Heart left ventricle (tissue), 16 donors: ENCODE results near the gene SKOR2. TPM values are rescaled to one million over a fixed set of nuclear protein-coding genes. Genes with fewer than 3 reads are reported as not detected.

Source experiments
- ATAC-seq, 4 donors: fragments of 200-7000 bp; cut with Tn5 transposase; one replicate each; pipeline ENCODE4 v1.9.1; 2020 to 2022; ENCODE audit warnings: moderate library complexity in 4 of 4, mild to moderate bottlenecking in 3 of 4, moderate number of reproducible peaks in 1 of 4
- DNase-seq, 5 donors: peaks; one replicate each; pipeline ENCODE4 v3.0.0-alpha.2; 2020
- H3K27ac ChIP-seq, 12 donors: fragments of 200-600 bp; sonication (generic) in 4 of 12; one replicate each; pipeline versions ENCODE4 v1.5.0 to v1.8.0; 2016 to 2022; ENCODE audit warnings: mild to moderate bottlenecking in 2 of 12
- H3K27me3 ChIP-seq, 9 donors: fragments of 200-600 bp; sonication (generic) in 2 of 9; one replicate each; pipeline versions ENCODE4 v1.5.1 to v1.8.0; 2016 to 2022; ENCODE audit warnings: mild to moderate bottlenecking in 3 of 9
- H3K36me3 ChIP-seq, 9 donors: fragments of 200-600 bp; sonication (generic) in 2 of 9; one replicate each; pipeline versions ENCODE4 v1.5.0 to v1.8.0; 2018 to 2022; ENCODE audit warnings: mild to moderate bottlenecking in 2 of 9
- H3K4me1 ChIP-seq, 12 donors: fragments of 200-600 bp; sonication (generic) in 4 of 12; one replicate each; pipeline versions ENCODE4 v1.5.0 to v1.8.0; 2016 to 2022; ENCODE audit warnings: mild to moderate bottlenecking in 3 of 12
- H3K4me3 ChIP-seq, 12 donors: fragments of 200-600 bp; sonication (generic) in 4 of 12; one replicate each; pipeline versions ENCODE4 v1.5.0 to v1.8.0; 2017 to 2022; ENCODE audit warnings: mild to moderate bottlenecking in 9 of 12, moderate library complexity in 4 of 12
- H3K9me3 ChIP-seq, 12 donors: fragments of 200-600 bp; sonication (generic) in 4 of 12; one replicate each; pipeline versions ENCODE4 v1.5.0 to v1.8.0; 2016 to 2022; ENCODE audit warnings: mild to moderate bottlenecking in 1 of 12
- POLR2A ChIP-seq, 2 donors: fragments of 450-650 bp; IDR thresholded peaks; one replicate each; pipeline ENCODE4 v1.6.1; 2017; ENCODE audit warnings: antibody characterized with exemption in 2 of 2, mild to moderate bottlenecking in 2 of 2, moderate library complexity in 2 of 2
- WGBS, 4 donors: extraction: QIAGEN DNeasy Blood & Tissue Kit in 2 of 4; methylation state at CpG; one replicate each; pipeline versions ENCODE4 v1.1.5 to v1.1.7; 2013 to 2018; 5-methylcytosine and 5-hydroxymethylcytosine counted together
- intact Hi-C, 10 donors: fragments of 100-400 bp; cut with DNase I; formaldehyde crosslinking; loops; one replicate each; pipeline versions ENCODE4 v1.11.1 to v1.14.2; 2022
- polyA plus RNA-seq, 2 donors: library from polyadenylated mRNA; stranded (reverse); fragments of 200-250 nt; gene quantifications; one replicate each; pipeline ENCODE4 v1.2.3, GENCODE V29; 2013
- total RNA-seq, 9 donors: library from RNA; depleted of rRNA in 2 of 9; stranded (reverse); fragments of >200 nt in 2 of 9; fragmentation: NEBNext Ultra II Directional in 3 of 9; extraction: Animal tissue kit (Norgen Biotek cat#: 25700) in 3 of 9; gene quantifications; one replicate each; pipeline versions ENCODE4 v1.1.0 to v1.2.4, GENCODE V29; 2016 to 2023
- TF ChIP-seq, protein P1 (sequence below), 12 donors: fragments of 200-600 bp; sonication (generic) in 4 of 12; IDR thresholded peaks; one replicate each; pipeline versions ENCODE4 v1.5.0 to v1.8.0; 2018 to 2022; ENCODE audit warnings: antibody characterized with exemption in 12 of 12, mild to moderate bottlenecking in 5 of 12
- donor health status: ischemic (EF 13 %, LVEDD 7.1; RV severe dilation, severe dysfunction).
- donor health status: healthy with polysubstance abuse.
- donor health status: DM: no; HTN: yes; CAD: no.
- donor health status: DM: no; HTN: no; CAD: no.
- donor health status: ischemic (EF 25% LVEDD 6.9; RV normal size, moderate dysfunction).
- donor health status: ischemic (EF 25% LVEDD 5.7; RV mildly dilated, moderate dysfunction).
- donor health status: healthy.
- donor health status: DM: yes; HTN: yes; CAD: no.
- donor health status: ischemic (EF 35%, LVEDD 5.7; RV mildly dilated, moderate dysfunction).
- donor health status: nonischemic (EF 11% LVEDD 7.7; RV severe dilation, severe dysfunction).
- donor health status: DM: yes; HTN: yes; CAD: no.
- donor health status: PGD.
- donor health status: ischemic (EF 29% LVEDD 5.4; RV normal size, mild dysfunction).
- donor health status: nonischemic (EF 23%, LVEDD 6.1; RV moderate dilation, normal function).

The SKOR2 gene
- total and polyA plus RNA-seq, 11 donors = not detected

DNA sequence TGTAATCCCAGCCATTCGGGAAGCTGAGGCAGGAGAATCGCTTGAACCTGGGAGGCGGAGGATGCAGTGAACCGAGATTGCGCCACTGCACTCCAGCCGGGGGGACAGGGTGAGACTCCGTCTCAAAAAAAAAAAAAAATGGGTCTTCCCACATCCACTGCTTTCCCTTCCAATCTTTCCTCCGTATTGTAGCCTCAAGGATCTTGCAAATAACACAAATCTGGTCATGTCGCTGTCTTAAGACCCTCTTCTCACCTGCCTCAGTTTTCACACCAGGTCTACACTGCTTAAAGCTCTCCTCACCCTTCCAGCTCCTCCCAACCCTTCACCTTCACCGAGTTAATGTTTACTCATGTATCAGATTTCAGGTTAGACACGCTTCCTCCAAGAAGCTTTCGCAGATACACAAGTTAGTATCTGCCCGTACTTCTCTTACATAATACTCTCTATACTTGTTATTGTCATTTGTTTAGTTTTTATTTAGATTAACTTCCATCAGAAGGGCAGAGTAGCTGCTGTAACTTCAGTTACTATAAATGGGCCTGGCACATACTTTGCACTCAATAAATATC, 76.8 kb downstream of the SKOR2 start:
- Histone ChIP-seq H3K4me3 (peak overlapping the region in 10 of 12 donors; percentile 74 to 99 (median 87)), H3K36me3 (no peaks in the 10 kb centered on the region), H3K4me1 (peaks cover 3 to 34% (median 16%) of the 10 kb centered on the region in 12 donors), H3K9me3 (no peaks in the 10 kb centered on the region), H3K27ac (no peak overlapping the region), H3K27me3 (no peaks in the 10 kb centered on the region)
- DNase-seq = no peak
- ATAC-seq = no peak
- WGBS, 4 donors = 81 to 85% (median 82%) methylated on average over 13 of the region's 13 CpGs
- TF ChIP-seq, protein P1, sequence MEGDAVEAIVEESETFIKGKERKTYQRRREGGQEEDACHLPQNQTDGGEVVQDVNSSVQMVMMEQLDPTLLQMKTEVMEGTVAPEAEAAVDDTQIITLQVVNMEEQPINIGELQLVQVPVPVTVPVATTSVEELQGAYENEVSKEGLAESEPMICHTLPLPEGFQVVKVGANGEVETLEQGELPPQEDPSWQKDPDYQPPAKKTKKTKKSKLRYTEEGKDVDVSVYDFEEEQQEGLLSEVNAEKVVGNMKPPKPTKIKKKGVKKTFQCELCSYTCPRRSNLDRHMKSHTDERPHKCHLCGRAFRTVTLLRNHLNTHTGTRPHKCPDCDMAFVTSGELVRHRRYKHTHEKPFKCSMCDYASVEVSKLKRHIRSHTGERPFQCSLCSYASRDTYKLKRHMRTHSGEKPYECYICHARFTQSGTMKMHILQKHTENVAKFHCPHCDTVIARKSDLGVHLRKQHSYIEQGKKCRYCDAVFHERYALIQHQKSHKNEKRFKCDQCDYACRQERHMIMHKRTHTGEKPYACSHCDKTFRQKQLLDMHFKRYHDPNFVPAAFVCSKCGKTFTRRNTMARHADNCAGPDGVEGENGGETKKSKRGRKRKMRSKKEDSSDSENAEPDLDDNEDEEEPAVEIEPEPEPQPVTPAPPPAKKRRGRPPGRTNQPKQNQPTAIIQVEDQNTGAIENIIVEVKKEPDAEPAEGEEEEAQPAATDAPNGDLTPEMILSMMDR (IDR thresholded peaks at IDR 0.05) = no peak
- no peak for TF ChIP-seq POLR2A (IDR thresholded peaks at IDR 0.05)
- intact Hi-C loops = loop anchor here in 3 of 10 donors (2.0 to 10.0 kb wide), 3 partner anchors 24 to 830 kb away; partner anchors contain the start of gene HDHD2 (in 1 of the 3)

DNA sequence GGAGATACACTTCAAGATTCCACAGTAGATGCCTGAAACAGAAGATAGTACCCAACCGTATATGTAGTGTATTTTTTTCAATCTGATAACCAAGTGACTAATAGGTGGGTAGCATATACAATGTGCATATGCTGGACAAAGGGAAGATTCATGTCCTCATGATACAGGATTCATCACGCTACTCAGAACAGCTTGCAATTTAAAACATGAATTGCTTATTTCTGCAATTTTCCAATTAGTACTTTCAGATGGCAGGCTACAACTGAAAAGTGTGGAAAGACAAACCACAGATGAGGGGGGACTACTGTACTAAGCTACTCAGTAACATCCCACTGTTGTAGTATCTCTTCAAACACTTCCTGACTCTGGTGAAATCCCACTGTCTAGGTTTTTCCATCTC, 79.0 kb downstream of the SKOR2 start:
- DNase-seq (no peak), ATAC-seq (no peak)
- Histone ChIP-seq H3K27me3 (no peaks in the 10 kb centered on the region), H3K4me1 (peaks cover 3 to 39% (median 16%) of the 10 kb centered on the region in 12 donors), H3K9me3 (no peaks in the 10 kb centered on the region), H3K36me3 (no peaks in the 10 kb centered on the region), H3K4me3 (no peak overlapping the region), H3K27ac (no peak overlapping the region)
- 70 to 80% (median 75%) methylated on average over 2 of the region's 2 CpGs for WGBS, 4 donors
- intact Hi-C loops = loop anchor here in 1 of 10 donors (10.0 kb wide), 1 partner anchor 832 kb away; no protein-coding TSS in a partner anchor
- TF ChIP-seq, protein P1 (IDR thresholded peaks at IDR 0.05) = no peak
- TF ChIP-seq POLR2A (IDR thresholded peaks at IDR 0.05) = no peak

DNA sequence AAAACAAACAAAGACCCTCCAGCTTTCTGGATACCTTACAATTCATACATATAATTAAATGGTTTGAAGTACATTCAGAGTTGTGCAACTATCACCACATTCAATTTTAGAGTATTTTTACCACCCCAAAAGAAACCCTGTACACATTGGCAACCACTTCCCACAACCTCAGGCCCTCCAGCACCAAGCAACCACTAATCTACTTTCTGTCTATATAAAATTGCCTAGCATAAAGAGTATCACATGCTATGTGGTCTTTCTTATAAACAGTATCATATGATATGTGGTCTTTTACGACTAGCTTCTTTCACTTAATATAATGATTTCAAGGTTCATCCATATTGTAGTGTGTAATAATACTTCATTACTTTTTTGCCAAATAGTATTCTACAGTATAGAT, 82.5 kb downstream of the SKOR2 start:
- WGBS, 4 donors = 87 to 95% (median 89%) methylated on average over 1 of the region's 1 CpG
- TF ChIP-seq, protein P1 (IDR thresholded peaks at IDR 0.05) = no peak
- TF ChIP-seq POLR2A (IDR thresholded peaks at IDR 0.05) = no peak
- H3K27ac ChIP-seq = no peak overlapping the region

DNA sequence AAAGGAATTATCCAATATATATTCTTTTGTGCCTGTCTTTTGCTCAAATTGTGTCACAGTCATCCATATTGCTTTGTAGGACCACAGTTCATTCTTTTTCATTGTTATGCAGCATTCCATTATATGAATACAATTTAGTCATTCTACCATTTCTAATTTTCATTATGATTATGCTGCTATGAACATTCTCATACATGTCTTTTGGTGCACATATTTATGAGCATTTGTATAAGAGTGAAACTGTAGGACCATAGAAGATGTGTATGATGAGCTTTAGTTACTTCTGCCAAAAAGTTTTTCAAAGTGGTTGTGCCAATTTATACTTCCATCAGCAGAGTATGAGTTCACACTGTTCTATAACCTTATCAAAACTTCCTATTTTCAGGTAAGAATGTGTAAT, 83.0 kb downstream of the SKOR2 start:
- ATAC-seq = no peak
- Histone ChIP-seq H3K9me3 (no peaks in the 10 kb centered on the region), H3K4me3 (no peak overlapping the region), H3K27ac (no peak overlapping the region), H3K36me3 (peaks cover 0 to 6% (median 0%) of the 10 kb centered on the region in 9 donors), H3K27me3 (no peaks in the 10 kb centered on the region), H3K4me1 (peaks cover 0 to 36% (median 7%) of the 10 kb centered on the region in 12 donors)
- no peak for DNase-seq
- intact Hi-C loops = no loop called here
- TF ChIP-seq POLR2A (IDR thresholded peaks at IDR 0.05) = no peak
- TF ChIP-seq, protein P1 (IDR thresholded peaks at IDR 0.05) = no peak

More for the DNA sequence above, 82.5 kb downstream of the SKOR2 start:
- DNase-seq (no peak), ATAC-seq (no peak)
- peaks cover 0 to 6% (median 0%) of the 10 kb centered on the region in 9 donors for H3K36me3 ChIP-seq
- peaks cover 0 to 37% (median 10%) of the 10 kb centered on the region in 12 donors for H3K4me1 ChIP-seq
- H3K9me3 ChIP-seq = no peaks in the 10 kb centered on the region
- H3K27me3 ChIP-seq = no peaks in the 10 kb centered on the region
- intact Hi-C loops = no loop called here
- H3K4me3 ChIP-seq = no peak overlapping the region
